Measurements from ENCODE around the gene KRT84.
A peak's percentile ranks its signal among the peaks of the same experiment; 100 is the strongest.
"Not testable (repeated sequence)": the region's sequence is repeated elsewhere in the genome, so short reads cannot be mapped to it uniquely, and the experiment has no call there.

KRT84 gene

GRCh38 chr12:52410589-52411248, 25.3 kb upstream of the KRT84 start:
- DNase-seq: not testable (repeated sequence)

- no peak for DNase-seq
Observed at GRCh38 chr12:52407918-52408317, 22.5 kb upstream of the KRT84 start.

GRCh38 chr12:52405922-52406385, 20.5 kb upstream of the KRT84 start, which contains the start of gene KRT82:
Gene KRT82, minus strand, starts transcription at chr12:52406335. Its CDS starts 58 bp downstream, at chr12:52406277.
- DNase-seq: no peak

- DNase-seq: no peak
Observed at GRCh38 chr12:52404951-52405350, 19.5 kb upstream of the KRT84 start.

DNA sequence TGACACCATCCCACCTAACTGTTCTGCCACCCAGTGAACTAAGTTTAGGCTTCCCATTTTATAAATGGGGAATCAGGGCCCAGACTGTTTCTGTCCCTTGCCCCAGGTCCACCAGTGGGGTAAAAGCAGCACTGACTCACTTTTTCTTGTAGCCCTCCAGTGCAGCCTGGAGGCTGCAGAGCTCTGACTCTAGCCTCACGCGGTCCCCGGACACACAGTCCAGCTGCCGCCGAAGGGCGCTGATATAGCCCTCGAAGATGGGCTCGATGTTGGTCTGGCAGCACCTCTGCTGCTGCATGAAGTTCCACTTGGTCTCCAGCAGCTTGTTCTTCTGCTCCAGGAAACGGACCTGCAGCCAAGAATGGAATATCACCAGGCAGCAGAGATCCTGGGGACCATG, 18.1 kb upstream of the KRT84 start:
- no peak for DNase-seq

DNA sequence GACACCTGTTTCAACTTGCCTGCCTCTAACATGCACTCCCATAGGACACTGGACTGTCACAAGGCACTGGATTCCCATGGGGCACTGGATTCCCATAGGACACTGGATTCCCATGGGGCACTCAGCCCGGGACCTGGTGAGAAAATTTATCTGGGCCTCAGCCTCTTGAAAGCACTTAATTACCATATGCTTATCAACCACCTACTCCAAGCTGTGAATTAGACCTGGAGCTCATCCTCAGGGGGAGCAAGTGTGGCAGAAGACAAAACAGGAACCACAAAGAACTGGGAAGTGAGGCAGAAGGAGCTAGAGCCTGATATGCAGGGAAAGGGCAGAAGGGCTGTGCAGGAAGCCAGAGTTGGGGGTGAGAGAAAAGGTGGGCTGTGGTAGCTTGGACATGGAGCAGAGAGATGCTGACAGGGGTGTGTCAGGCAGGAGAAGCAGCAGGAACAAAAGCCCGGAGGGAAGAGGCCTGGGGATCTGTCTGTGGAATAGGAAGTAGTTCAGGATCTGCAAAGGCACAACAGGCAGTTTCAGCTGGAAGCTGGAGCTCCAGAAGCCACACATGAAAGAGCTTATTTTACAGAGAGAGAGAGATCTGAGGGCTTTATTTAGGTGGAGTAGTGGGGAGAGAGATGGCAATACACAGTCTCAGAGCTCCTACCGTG, 17.6 kb upstream of the KRT84 start:
- no peak for DNase-seq

- no peak for DNase-seq
Observed at GRCh38 chr12:52402377-52402776, 16.9 kb upstream of the KRT84 start.

- DNase-seq: no peak
Observed at GRCh38 chr12:52401926-52402325, 16.5 kb upstream of the KRT84 start.

- no peak for DNase-seq
Observed at GRCh38 chr12:52401526-52401925, 16.1 kb upstream of the KRT84 start.

DNA sequence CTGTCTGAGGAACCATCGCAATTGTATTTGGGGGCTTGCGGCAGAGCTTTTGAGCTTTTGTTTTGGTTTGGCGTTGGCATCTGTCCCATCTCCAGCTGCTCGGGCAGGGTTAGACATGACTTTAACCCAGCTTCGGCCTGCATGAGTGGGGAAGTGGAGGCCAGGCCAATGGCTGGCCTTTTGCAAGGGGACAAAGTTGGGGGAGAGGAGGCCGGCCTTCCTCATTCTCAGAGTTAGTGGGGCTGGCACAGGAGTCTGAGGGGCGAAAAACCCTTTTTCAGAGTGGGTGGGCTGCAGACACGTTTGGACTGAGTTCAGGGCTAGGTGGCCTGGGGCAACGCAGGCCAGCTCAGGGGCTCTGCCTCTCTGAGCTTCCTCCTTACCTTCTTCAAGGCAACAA, 15.5 kb upstream of the KRT84 start:
- no peak for DNase-seq

GRCh38 chr12:52399756-52400155, 14.3 kb upstream of the KRT84 start:
- DNase-seq: no peak

- no peak for DNase-seq
Observed at GRCh38 chr12:52398176-52398575, 12.7 kb upstream of the KRT84 start.

DNA sequence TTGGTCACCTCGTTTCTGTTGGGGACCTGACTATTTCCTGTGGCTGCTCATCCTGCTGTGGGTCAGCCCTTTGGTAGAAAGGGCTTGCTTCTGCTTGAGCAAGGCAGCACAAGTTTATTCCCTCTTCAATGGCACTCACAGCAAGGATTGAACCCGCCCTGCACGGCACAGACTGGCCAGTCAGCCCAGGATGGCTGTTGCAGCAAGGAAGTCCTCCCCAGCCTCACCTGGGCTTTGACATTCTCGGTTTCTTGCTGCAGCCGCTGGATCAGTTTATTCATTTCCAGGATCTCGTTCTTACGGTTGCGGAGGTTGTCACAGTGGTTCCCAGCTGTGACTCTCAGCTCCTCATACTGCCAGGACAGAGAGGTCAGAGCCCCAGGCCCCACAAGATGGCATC, 11.2 kb upstream of the KRT84 start:
- no peak for DNase-seq

- no peak for DNase-seq
Observed at GRCh38 chr12:52395761-52396434, 10.4 kb upstream of the KRT84 start.

GRCh38 chr12:52394836-52395405, 9.5 kb upstream of the KRT84 start:
- DNase-seq: no peak

DNA sequence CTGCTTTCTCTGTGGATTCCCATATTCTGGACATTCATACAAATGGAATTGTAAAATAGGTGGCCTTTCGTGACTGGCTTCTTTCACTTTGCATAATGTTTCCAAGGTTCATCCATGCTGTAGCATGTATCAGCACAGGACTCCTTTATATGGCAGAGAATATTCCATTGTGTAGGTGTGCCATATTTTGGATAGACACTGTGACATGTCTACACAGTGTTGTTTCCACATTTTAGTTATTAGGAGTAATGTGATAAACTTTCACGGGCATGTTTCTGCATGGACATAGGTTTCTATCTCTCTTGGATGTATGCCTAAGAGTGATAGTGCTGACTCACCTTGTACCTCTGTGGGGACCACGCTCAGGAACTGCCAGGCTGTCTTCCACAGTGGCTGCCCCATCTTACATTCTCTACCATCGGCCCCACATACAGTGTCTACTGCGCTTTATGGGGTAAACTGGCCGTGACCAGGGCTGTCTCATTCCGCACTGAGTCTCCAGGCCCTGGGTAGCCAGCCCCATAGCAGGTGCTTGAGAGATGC, 7.1 kb upstream of the KRT84 start:
- DNase-seq: no peak

- DNase-seq: peak; percentile 2
Observed at GRCh38 chr12:52391618-52392002, 6.2 kb upstream of the KRT84 start.

DNA sequence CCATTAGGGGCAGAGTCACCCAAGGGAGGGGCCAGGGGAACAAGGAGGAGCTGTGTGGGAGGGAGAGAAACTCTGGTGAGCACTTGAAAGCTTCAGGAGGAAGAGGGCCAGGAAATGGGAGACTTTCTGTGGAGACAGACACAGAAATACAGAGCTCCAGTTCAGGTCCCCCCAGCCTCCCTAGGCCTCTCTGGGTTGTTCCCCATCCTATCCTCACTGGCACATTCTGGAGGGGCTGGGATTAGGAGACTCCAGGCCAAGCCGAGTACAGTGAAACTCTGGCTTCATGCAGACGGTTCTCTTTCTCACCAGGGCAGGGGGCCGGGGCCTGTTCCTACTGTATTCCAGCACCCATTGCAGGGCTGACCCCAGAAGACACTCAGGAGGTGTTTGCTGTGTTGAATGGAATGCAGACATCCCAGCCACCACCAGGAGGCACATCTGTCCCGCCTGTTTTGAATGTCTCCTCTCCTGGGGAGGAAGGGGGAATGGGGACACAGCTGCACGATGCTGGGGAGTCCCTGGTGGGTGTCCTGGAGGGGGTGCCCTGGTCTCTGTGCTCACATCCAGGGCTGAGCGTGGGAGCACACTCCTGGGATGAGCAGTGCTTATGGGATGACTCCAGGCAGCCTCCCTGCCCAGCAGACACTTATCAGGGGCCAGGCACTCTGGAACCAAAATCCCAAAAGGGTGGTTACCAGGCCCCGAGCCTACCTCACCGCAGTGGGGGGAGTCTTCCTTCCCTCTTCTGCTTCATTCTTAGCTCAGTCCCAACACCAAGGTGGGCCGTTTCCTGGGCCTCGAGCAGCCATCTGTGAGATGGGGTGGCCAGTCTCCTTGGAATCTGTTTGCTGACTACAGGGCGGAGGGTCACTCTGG, 5.5 kb upstream of the KRT84 start:
- no peak for DNase-seq

DNA sequence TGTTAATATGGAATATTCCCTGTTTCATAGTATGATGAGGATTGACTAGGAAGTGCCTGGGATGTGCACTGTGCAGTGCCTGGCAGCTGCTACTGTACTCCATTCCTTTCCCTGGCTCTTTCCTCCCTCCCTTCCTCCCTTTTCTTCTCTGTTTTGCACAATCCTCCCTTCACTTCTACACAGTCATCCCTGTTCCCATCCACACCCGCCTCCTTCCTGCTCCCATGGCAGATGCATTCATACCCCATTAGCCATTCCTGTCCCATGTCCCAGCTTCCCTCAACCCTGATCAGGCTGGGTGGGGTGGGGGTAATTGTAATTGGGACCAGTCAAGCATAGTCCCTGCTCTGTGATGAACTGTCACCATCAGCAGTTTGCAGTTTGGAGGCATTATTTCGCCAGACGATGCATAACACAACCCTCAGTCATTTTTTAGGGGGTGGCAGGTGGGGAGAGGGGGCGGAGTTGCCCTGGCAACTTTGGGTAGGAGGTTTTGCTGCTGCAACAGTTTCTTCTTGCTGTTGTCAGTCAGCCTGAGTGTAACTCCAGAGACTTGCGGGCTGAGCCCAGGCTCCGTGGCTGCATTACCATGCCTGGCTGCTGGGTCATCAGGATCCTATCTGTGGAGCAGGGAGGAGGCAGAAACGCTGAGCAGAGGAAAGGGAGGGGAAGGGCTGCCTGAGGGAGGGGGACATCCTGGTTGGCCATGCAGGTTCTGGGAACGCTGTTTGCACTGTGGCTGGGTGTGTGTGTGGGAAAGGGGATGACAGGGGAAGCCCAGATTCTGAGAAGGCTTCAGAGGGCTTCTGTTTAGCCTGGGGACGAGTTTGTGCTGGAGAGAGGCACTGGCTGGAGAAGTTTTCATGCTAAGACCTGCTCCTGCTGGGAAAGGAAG, 4.1 kb upstream of the KRT84 start:
- no peak for DNase-seq

- no peak for DNase-seq
Observed at GRCh38 chr12:52387859-52388258, 2.4 kb upstream of the KRT84 start.

DNA sequence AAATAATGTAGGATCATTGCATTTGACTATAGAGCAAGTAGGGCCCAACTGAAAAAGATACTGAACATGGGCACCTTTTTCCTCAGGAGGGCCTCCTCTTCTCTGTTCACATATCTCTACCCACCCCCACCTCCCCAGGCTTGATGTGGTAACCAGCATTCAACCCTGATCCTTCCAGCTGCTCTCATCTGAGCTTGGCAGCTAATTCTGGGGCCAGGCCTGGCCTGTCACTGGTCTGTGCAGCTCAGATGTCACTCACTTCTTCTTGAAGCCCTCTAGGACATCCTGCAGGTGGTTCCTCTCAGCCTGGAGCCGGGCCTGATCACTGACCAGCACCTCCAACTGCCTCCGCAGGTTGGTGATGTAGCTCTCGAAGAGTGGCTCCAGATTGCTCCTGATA, 2.1 kb downstream of the KRT84 start:
- no peak for DNase-seq

Measured in NCI-H2227 treated with DMSO at 0.1 percent for 48 hours (cell line).